CD4-positive, alpha-beta T cell treated with Interferon gamma for 1 hour (primary cell): ENCODE results near the gene CRKL.
"Not testable (repeated sequence)": the region's sequence is repeated elsewhere in the genome, so short reads cannot be mapped to it uniquely, and the experiment has no call there.

ENCODE experiments used
- DNase-seq: peaks from one replicate; pipeline ENCODE4 v3.0.0-alpha.2; 2020

Gene CRKL

GRCh38 chr22:20935049-20935448 is 17.8 kb downstream of the CRKL start:
- DNase-seq: not testable (repeated sequence)

- DNase-seq: not testable (repeated sequence)
Observed at GRCh38 chr22:20935780-20936539, 18.8 kb downstream of the CRKL start.

GRCh38 chr22:20937031-20937793 is 20.0 kb downstream of the CRKL start:
- DNase-seq: no peak

- no peak for DNase-seq
Observed at GRCh38 chr22:20937794-20938671, 20.8 kb downstream of the CRKL start.

DNA sequence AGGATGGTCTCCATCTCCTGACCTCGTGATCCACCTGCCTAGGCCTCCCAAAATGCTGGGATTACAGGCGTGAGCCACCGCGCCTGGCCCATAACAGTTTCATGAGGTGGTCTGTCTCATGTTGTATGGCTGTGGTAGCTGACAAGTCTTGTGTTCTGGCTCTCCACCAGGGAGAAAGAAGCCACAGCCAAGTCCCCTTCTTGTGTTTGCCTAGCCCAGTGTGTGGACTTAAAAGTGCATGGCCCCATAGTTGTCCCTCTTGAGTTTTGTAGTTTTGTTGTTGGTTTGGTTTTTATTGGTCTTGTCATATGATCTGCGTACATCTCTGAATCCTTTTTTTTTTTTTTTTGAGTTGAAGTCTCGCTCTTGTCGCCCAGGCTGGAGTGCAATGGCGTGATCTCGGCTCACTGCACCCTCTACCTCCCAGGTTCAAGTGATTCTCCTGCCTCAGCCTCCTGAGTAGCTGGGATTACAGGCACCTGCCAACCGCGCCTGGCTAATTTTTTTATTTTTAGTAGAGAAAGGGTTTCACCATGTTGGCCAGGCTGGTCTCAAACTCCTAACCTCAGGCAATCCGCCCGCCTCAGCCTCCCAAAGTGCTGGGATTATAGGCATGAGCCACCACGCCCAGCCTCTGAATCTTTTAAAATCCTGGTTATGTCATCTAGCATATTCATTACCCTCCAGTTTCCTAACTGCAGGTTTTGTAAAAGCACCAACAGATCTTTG is 22.4 kb downstream of the CRKL start:
- not testable (repeated sequence) for DNase-seq

DNA sequence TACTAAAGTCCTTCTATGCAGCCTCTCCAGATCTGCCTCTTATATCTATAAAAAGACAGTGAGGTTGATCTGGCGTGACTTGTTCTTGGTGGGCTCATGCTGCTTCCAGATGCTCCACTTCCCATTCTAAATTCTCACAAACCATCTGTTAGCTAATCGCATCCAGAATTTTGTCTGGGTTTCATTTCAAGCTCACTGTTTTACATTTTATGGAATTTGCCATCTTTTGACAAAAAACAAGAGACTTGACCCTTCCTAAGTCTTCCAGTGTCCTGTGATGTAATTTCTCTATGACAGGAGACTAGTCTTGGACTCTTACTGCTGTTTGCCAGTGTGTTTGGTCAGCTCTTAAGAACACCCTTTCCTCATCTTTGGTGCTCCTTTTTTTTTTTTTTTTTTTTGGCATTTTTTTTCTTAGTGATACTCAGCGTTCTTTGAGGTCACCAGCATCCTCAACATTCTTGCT is 23.0 kb downstream of the CRKL start:
- no peak for DNase-seq

DNA sequence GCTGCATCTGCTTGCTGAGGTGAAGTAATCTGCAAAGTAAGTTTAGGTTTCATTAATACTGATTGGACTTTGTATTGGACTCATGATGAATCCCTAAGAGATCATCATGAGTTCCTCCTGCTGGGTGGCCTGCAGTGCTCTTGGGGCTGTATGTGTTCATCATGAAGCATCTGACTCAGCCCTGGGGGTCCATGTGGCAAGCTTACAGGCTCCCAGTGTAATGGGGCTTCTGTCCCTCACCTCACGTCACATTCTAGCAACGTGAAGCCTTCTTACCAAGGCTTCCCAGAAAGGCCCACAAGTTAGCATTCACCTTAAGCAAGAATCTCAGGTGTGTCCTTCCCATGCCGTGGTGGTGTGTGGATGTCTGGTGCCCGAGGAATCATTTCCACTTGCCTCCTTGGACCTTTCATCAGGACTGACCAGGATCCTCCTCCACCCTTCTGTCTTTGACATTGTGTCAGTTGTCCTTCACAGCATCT is 23.7 kb downstream of the CRKL start:
- DNase-seq: no peak

GRCh38 chr22:20942203-20942902 is 25.1 kb downstream of the CRKL start:
- DNase-seq: not testable (repeated sequence)

DNA sequence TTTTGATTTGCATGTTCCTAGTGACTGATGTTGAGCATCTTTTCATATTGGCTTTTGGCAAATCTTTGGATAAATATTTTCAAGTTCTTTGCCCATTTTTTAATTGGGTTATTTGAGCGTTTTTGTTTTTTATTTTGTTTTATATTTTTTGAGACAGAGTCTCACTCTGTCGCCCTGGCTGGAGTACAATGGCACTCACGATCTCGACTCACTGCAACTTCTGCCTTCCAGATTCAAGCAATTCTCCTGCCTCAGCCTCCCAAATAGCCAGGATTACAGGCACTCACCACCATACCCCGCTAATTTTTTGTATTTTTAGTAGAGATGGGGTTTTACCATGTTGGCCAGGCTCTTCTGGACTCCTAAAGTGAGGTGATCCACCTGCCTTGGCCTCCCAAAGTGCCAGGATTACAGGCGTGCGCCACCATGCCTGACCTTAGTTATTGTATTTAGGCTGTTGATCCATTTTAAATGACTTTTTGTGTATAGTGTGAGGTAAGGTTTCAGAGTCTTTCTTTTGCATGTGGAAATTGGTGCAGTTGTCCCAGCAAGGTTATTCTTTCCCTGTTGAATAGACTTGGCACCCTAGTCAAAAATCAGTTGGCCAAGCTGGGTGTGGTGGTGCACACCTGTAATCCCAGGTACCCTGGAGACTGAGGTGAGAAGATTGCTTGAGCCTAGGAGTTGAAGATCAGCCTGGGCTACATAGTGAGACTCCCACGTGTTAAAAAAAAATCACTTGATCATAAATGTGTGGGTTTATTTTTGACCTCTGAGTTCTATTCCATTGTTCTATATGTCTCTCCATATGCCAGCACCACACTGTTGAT is 26.1 kb downstream of the CRKL start:
- no peak for DNase-seq

- DNase-seq: no peak
Observed at GRCh38 chr22:20944042-20944441, 26.8 kb downstream of the CRKL start.

DNA sequence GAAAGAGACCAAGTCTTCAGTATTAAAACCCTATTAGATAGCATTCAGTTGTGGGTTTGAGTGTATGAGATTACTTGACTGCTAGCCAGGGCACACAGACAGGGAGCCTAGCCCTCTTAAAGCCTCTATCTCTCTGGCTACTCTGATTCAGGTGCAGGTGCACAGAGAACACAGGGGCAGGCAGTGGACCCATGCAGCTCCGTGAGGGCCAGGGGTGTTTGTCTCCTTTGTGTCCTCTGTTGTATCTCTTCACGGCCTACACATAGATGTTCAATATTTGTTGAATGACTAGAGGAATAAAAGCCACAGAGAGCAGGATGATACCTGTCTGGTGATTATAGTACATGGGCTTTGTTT is 28.3 kb downstream of the CRKL start:
- no peak for DNase-seq

- DNase-seq: no peak
Observed at GRCh38 chr22:20946080-20946986, 29.1 kb downstream of the CRKL start.

- DNase-seq: no peak
Observed at GRCh38 chr22:20946991-20947390, 29.8 kb downstream of the CRKL start.

DNA sequence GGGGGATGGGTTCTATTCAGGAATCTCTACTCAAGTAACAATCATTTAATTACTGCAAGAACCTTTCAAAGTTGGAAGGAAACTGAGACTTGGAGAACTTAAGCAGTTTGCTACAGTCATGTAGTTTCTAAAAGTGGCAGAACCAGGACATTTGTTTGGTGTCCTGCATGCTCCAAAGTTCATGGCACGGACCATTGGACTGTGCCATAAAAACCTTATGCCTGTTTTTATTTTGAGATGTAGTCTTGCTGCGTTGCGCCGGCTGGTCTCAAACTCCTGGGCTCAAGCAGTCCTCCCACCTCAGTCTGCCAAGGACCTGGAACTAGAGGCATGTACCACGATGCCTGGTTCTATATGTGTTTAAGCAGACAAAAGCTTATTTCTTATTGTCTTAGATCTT is 31.2 kb downstream of the CRKL start:
- DNase-seq: no peak

DNA sequence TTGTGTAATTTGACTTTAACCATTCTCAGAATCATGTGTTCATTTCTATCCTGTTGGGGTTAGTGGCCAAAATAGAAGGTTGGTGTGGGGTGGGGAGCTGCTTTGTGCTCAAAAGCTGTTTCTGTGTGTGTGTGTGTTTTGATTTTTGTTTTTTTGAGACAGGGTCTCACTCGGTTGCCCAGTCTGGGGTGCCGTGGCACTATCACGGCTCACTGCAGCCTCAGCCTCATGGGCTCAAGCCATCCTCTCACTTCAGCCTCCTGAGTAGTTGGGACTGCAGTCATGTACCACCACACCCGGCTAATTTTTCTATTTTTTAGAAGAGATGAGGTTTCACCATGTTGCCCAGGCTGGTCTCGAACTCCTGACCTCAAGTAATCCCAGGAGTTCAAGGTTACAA is 31.8 kb downstream of the CRKL start:
- DNase-seq: no peak

DNA sequence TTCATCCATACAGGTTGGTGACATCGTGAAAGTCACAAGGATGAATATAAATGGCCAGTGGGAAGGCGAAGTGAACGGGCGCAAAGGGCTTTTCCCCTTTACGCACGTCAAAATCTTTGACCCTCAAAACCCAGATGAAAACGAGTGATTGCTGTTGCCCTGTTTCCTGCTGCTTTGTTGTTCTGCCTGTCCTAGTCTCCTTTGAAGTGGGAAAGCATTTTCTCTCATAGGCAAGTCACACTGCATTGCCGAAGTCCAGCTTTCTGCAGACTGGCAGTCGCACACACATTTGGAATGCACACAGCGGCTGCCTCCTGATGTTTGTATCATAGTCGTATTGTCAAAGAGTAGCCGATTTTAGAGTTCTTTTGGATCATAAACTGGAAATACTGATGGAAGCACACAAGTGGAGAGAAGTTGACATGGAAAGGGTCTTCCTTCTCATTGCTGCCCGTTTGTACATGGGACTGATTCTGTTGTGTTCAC is 32.5 kb downstream of the CRKL start:
- no peak for DNase-seq

DNA sequence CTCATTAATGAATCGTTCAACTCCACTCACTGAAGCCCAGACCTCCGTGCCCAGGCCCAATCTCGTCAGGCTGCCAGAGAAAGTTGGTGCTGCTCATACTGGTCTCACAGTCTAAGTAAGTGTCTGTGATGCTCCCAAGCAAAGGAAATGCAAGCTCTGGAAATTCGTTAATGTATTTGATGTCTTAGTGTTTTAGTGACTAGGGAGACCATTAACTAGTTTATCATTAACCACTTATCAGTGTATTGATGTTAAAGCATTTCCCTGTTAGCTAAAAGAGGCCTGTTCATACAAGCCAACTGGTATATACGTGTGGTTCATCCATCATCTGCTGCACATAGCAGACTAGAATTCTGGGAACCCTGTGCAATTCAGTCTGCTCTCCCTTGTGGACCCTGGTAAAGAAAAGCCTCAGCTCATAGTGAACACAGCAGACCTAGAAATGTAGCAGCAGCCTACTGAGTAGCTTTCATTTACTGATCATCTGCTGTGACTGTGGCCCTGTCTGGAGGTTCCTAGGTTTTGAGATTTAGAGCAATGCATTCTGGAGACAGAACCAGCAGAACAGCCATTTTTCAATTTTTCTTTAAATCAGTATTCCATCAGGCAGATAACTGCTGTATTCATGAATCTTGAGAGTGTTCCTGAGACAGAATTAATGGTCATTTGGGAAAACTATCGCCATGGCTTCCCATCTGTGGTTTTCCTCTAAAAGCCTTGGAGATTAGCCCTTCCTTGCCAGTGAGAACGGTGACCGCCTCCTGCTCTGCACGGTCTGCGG is 34.1 kb downstream of the CRKL start:
- no peak for DNase-seq

- DNase-seq: no peak
Observed at GRCh38 chr22:20951932-20952380, 34.7 kb downstream of the CRKL start.
